GM12878 (cell line): ENCODE data around the gene JAG2. TPM values are rescaled to one million over a fixed set of nuclear protein-coding genes. Genes with fewer than 3 reads are reported as not detected.

ENCODE experiments used
- ATAC-seq: fragments of 200-7000 bp; cut with Tn5 transposase; 3 replicates; pipeline ENCODE4 v1.9.1; 2020; ENCODE audit warnings: mild to moderate bottlenecking, moderate library complexity
- BruUV-seq: library from RNA; stranded (reverse); fragments of 400-500 nt; replicated peaks from 2 replicates; lab custom pipeline; 2021; lab: Mats Ljungman, UMichigan
- CTCF ChIA-PET: fragments of 300-600 bp; sonication (Branson Sonifier 250); formaldehyde crosslinking; extraction: SDS; loops from one replicate; lab custom pipeline; 2021; ENCODE audit warnings: inconsistent platforms; lab: Yijun Ruan, JAX
- POLR2A ChIA-PET: fragments of 350-600 bp; formaldehyde crosslinking; extraction: SDS; loops from one replicate; lab custom pipeline; 2021; ENCODE audit warnings: inconsistent platforms; lab: Charles Lee
- RAD21 ChIA-PET: fragments of 300-600 bp; sonication (Branson Sonifier 250); formaldehyde crosslinking; loops from one replicate; lab custom pipeline; 2023; ENCODE audit warnings: antibody characterized with exemption; ENCODE audit not compliant: unreplicated experiment; lab: Charles Lee
- SMC1A ChIA-PET: fragments of 300-600 bp; sonication (Branson Sonifier 250); formaldehyde crosslinking; loops from one replicate; lab custom pipeline; 2023; ENCODE audit not compliant: unreplicated experiment, uncharacterized antibody; lab: Charles Lee
- DNase-seq: peaks from one replicate; pipeline ENCODE4 v3.0.0-alpha.2; 2011; ENCODE audit warnings: low read depth, low spot score
- FAIRE-seq: peaks from 3 replicates; lab custom pipeline; 2011; peaks lifted over from hg19 to GRCh38; lab: Jason Lieb, UNC
- H2AFZ ChIP-seq: 2 replicates; pipeline ENCODE4 v1.6.0; 2011; ENCODE audit warnings: low read depth, low read length, control low read depth; ENCODE audit not compliant: control insufficient read depth
- H3K27ac ChIP-seq: 2 replicates; pipeline ENCODE4 v1.5.1; 2011; ENCODE audit warnings: control low read depth; ENCODE audit not compliant: control insufficient read depth, insufficient read depth
- H3K27me3 ChIP-seq, 2 experiments: replicated peaks in 1 of 2; 2 replicates each; pipeline versions ENCODE4 v1.6.0 to v1.6.1; 2011; ENCODE audit warnings: low read length in 1 of 2; ENCODE audit not compliant: control insufficient read depth in 2 of 2, insufficient read depth in 2 of 2
- H3K36me3 ChIP-seq, 2 experiments: 2 replicates each; pipeline ENCODE4 v1.5.1; 2011; ENCODE audit warnings: low read length in 1 of 2; ENCODE audit not compliant: control insufficient read depth in 2 of 2, insufficient read depth in 2 of 2
- H3K4me1 ChIP-seq: 2 replicates; pipeline ENCODE4 v1.6.1; 2011; ENCODE audit warnings: mild to moderate bottlenecking, low read length, moderate library complexity, mixed read lengths; ENCODE audit not compliant: control insufficient read depth, insufficient read depth
- H3K4me2 ChIP-seq: 2 replicates; pipeline ENCODE4 v1.6.0; 2011; ENCODE audit warnings: control low read depth; ENCODE audit not compliant: control insufficient read depth, insufficient read depth
- H3K4me3 ChIP-seq: fragments of 200-600 bp; sonication (generic); 2 replicates; pipeline ENCODE4 v1.5.1; 2016
- H3K79me2 ChIP-seq: 2 replicates; pipeline ENCODE4 v1.6.0; 2011; ENCODE audit warnings: low read length; ENCODE audit not compliant: control insufficient read depth, insufficient read depth
- H3K9ac ChIP-seq: 2 replicates; pipeline ENCODE4 v1.8.0; 2011; ENCODE audit warnings: low read length, control low read depth, mixed read lengths; ENCODE audit not compliant: control insufficient read depth, insufficient read depth
- H3K9me3 ChIP-seq: replicated peaks from 3 replicates; pipeline ENCODE4 v1.5.1; 2011; ENCODE audit warnings: mild to moderate bottlenecking, low read length; ENCODE audit not compliant: control insufficient read depth, insufficient read depth
- H4K20me1 ChIP-seq: 2 replicates; pipeline ENCODE4 v1.6.0; 2011; ENCODE audit not compliant: control insufficient read depth, insufficient read depth
- CBX3 ChIP-seq: fragments of 200-600 bp; sonication (generic); IDR thresholded peaks from 2 replicates; pipeline ENCODE4 v1.6.1; 2016; ENCODE audit warnings: low read depth, borderline replicate concordance
- CREB1 ChIP-seq: IDR thresholded peaks from 2 replicates; pipeline ENCODE4 v1.6.1; 2012; ENCODE audit warnings: low read depth, mild to moderate bottlenecking, inconsistent platforms
- NBN ChIP-seq: fragments of 450-650 bp; IDR thresholded peaks from 2 replicates; pipeline ENCODE4 v1.6.1; 2016
- NFYA ChIP-seq: IDR thresholded peaks from 2 replicates; pipeline ENCODE4 v1.6.1; 2011; ENCODE audit warnings: low read depth, mild to moderate bottlenecking, low read length, improper control_type of control experiment, borderline replicate concordance
- NFYB ChIP-seq: IDR thresholded peaks from 2 replicates; pipeline ENCODE4 v1.6.1; 2011; ENCODE audit warnings: low read depth, mild to moderate bottlenecking, low read length, improper control_type of control experiment, moderate library complexity; ENCODE audit not compliant: insufficient read depth
- PML ChIP-seq: IDR thresholded peaks from 2 replicates; pipeline ENCODE4 v1.6.1; 2012; ENCODE audit warnings: low read length, inconsistent platforms
- POLR2A ChIP-seq: IDR thresholded peaks from 2 replicates; pipeline ENCODE4 v1.6.1; 2011; ENCODE audit warnings: low read depth, mild to moderate bottlenecking, low read length
- POLR2AphosphoS2 ChIP-seq: IDR thresholded peaks from 2 replicates; pipeline ENCODE4 v1.6.1; 2011; ENCODE audit warnings: low read depth, mild to moderate bottlenecking, low read length, improper control_type of control experiment, moderate library complexity
- RAD51 ChIP-seq: fragments of 450-650 bp; IDR thresholded peaks from 2 replicates; pipeline ENCODE4 v1.6.1; 2016; ENCODE audit warnings: moderate library complexity, mild to moderate bottlenecking, inconsistent platforms
- RB1 ChIP-seq: fragments of 450-650 bp; formaldehyde crosslinking; IDR thresholded peaks from 2 replicates; pipeline ENCODE4 v1.6.1; 2017; ENCODE audit warnings: mild to moderate bottlenecking, borderline replicate concordance
- RFX5 ChIP-seq: IDR thresholded peaks from 2 replicates; pipeline ENCODE4 v1.6.1; 2011; ENCODE audit warnings: low read depth, low read length, improper control_type of control experiment
- STAT3 ChIP-seq: IDR thresholded peaks from 2 replicates; pipeline ENCODE4 v1.6.1; 2011; ENCODE audit warnings: low read depth, low read length, improper control_type of control experiment
- YY1 ChIP-seq: IDR thresholded peaks from 2 replicates; pipeline ENCODE4 v1.6.1; 2011; ENCODE audit warnings: low read depth, mild to moderate bottlenecking, low read length
- WGBS: methylation state at CpG from one replicate; pipeline ENCODE4 v1.1.6; 2016; ENCODE audit warnings: low lambda C conversion rate; ENCODE audit not compliant: insufficient replicate concordance, insufficient coverage; ENCODE audit errors: missing lambda C conversion rate; 5-methylcytosine and 5-hydroxymethylcytosine counted together
- in situ Hi-C: fragments of 300-500 bp; cut with MboI; formaldehyde crosslinking; loops from 9 replicates; pipeline ENCODE4 v1.14.3; 2018; ENCODE audit warnings: mixed read lengths
- intact Hi-C: fragments of 100-400 bp; cut with micrococcal nuclease; formaldehyde crosslinking; loops from one replicate; pipeline ENCODE4 v1.14.2; 2022; ENCODE audit not compliant: unreplicated experiment
- polyA plus RNA-seq, 11 experiments: library from polyadenylated mRNA; depleted of rRNA in 4 of 11; unstranded in 6 of 11; stranded (reverse) in 5 of 11; fragments of >200 nt; fragmentation: Nextera tagmentation in 4 of 11; fragmentation: Illumina TruSeq in 1 of 11; extraction: Ambion mirVana in 4 of 11; extraction: Trizol in 1 of 11; gene quantifications; 1 replicate in 1 of 11; 2 replicates in 10 of 11; pipeline versions ENCODE4 v1.2.1 to v1.2.3, GENCODE V29; 2011 to 2016; ENCODE audit warnings: inconsistent platforms in 2 of 11, missing spikeins in 2 of 11, low read depth in 1 of 11
- total RNA-seq, 4 experiments: library from RNA; depleted of rRNA in 3 of 4; stranded (reverse); fragments of >200 nt in 3 of 4; fragmentation: Illumina TruSeq in 1 of 4; extraction: Trizol in 1 of 4; gene quantifications; 2 replicates each; pipeline versions ENCODE4 v1.2.1 to v1.2.3, GENCODE V29; 2013 to 2021

JAG2 gene
- total and polyA plus RNA-seq, 10 of the 15 experiments (the other 5 are each of a cell fraction or from before 2014, with no cell fraction given) = 0.04 to 0.14 (median 0.06) TPM; not detected in 5

- Histone ChIP-seq H3K4me1 (no peaks in the 10 kb centered on the region), H3K36me3 (no peaks in the 10 kb centered on the region), H3K27me3 (no peaks in the 10 kb centered on the region), H3K4me3 (no peak overlapping the region), H3K9ac (no peak overlapping the region), H3K79me2 (no peaks in the 10 kb centered on the region), H3K9me3 (no peaks in the 10 kb centered on the region), H4K20me1 (no peaks in the 10 kb centered on the region), H3K27ac (no peak overlapping the region), H3K4me2 (no peak overlapping the region), H2AFZ (no peak overlapping the region)
- in situ Hi-C loops (no loop called here), intact Hi-C loops (no loop called here)
- DNase-seq (no peak), ATAC-seq (no peak), FAIRE-seq (no peak)
- CTCF ChIA-PET = interaction anchor here (0.6 kb wide), 2 partner anchors 181 to 447 kb away, joined by 3 read pairs; no protein-coding TSS in a partner anchor
- WGBS = 70% methylated on average over 39 of the region's 48 CpGs
- BruUV-seq = no TSS peak
- TF ChIP-seq YY1 (no peak), POLR2A (no peak), STAT3 (no peak), RFX5 (no peak), RAD51 (no peak), NFYA (no peak)
- RAD21 ChIA-PET = no interaction called here
- SMC1A ChIA-PET = no interaction called here
- POLR2A ChIA-PET = no interaction called here
Measured at GRCh38 chr14:105155681-105156413, 12.7 kb downstream of the JAG2 start.

- Histone ChIP-seq H3K4me3 (no peak overlapping the region), H3K27ac (no peak overlapping the region), H3K9ac (no peak overlapping the region), H3K79me2 (no peaks in the 10 kb centered on the region), H3K9me3 (no peaks in the 10 kb centered on the region), H4K20me1 (no peaks in the 10 kb centered on the region), H3K4me1 (no peaks in the 10 kb centered on the region), H3K4me2 (no peak overlapping the region), H2AFZ (no peak overlapping the region)
- DNase-seq = no peak
- ChIA-PET RAD21 (no interaction called here), POLR2A (no interaction called here), SMC1A (no interaction called here)
- BruUV-seq = no TSS peak
- 71% methylated on average over 23 of the region's 24 CpGs for WGBS
- TF ChIP-seq YY1 (no peak), RB1 (no peak), CREB1 (no peak), PML (no peak), POLR2AphosphoS2 (no peak), CBX3 (no peak), NBN (no peak), NFYB (no peak)
- TF ChIP-seq, all 136 proteins: peak for 0
- intact Hi-C loops = no loop called here
- Histone ChIP-seq H3K27me3 (no peaks in the 10 kb centered on the region), H3K36me3 (no peaks in the 10 kb centered on the region)
- no peak for ATAC-seq
- no peak for FAIRE-seq
- CTCF ChIA-PET = interaction anchor here (0.6 kb wide), 1 partner anchor 448 kb away, joined by 3 read pairs; no protein-coding TSS in a partner anchor
- in situ Hi-C loops = no loop called here
Measured at GRCh38 chr14:105155071-105155651, 13.4 kb downstream of the JAG2 start.
